Memory B cell (primary cell): ENCODE data around the gene GOLPH3.
A peak's percentile ranks its signal among the peaks of the same experiment; 100 is the strongest.
"Not testable (repeated sequence)": the region's sequence is repeated elsewhere in the genome, so short reads cannot be mapped to it uniquely, and the experiment has no call there.

Experiments
- ATAC-seq: fragments of 150-1000 bp; cut with Tn5 transposase; 2 replicates; pipeline ENCODE4 v1.10.0; 2021; ENCODE audit warnings: low read depth, mild to moderate bottlenecking, moderate library complexity
- DNase-seq, 2 donors: peaks; one replicate each; pipeline ENCODE4 v3.0.0; 2022; ENCODE audit warnings: low spot score in 2 of 2
- H3K27ac Mint-ChIP-seq: one replicate; pipeline ENCODE4 v1.8.0; 2022; ENCODE audit warnings: mild to moderate bottlenecking, moderate library complexity, mixed read lengths
- H3K27me3 Mint-ChIP-seq: one replicate; pipeline ENCODE4 v1.8.0; 2022; ENCODE audit warnings: mixed read lengths
- H3K36me3 Mint-ChIP-seq: one replicate; pipeline ENCODE4 v1.8.0; 2022; ENCODE audit warnings: mild to moderate bottlenecking, mixed read lengths
- H3K4me1 Mint-ChIP-seq: one replicate; pipeline ENCODE4 v1.8.0; 2022; ENCODE audit warnings: mixed read lengths
- H3K4me3 Mint-ChIP-seq: one replicate; pipeline ENCODE4 v1.8.0; 2022; ENCODE audit warnings: mild to moderate bottlenecking, moderate library complexity, mixed read lengths
- H3K9me3 Mint-ChIP-seq: one replicate; pipeline ENCODE4 v1.8.0; 2022; ENCODE audit warnings: mixed read lengths

GOLPH3 gene

GRCh38 chr5:32174011-32174870 lies at the start of gene GOLPH3:
Gene GOLPH3, minus strand, starts transcription at chr5:32174319. Its CDS starts 285 bp downstream, at chr5:32174034.
- no peaks in the 10 kb centered on the region for H3K9me3 Mint-ChIP-seq
- no peaks in the 10 kb centered on the region for H3K27me3 Mint-ChIP-seq
- H3K4me1 Mint-ChIP-seq = peaks cover 20% of the 10 kb centered on the region
- peak; percentile 80 to 88 for DNase-seq
- H3K27ac Mint-ChIP-seq = peak within 1 kb of the TSS; percentile 96
- peaks cover 6% of the 10 kb centered on the region for H3K36me3 Mint-ChIP-seq
- peak within 1 kb of the TSS; percentile 98 for H3K4me3 Mint-ChIP-seq
- peak; percentile 90 for ATAC-seq

GRCh38 chr5:32222723-32223470 lies 48.8 kb upstream of the GOLPH3 start:
- Mint-ChIP-seq H3K9me3 (peaks cover 1% of the 10 kb centered on the region), H3K27ac (no peak overlapping the region), H3K27me3 (no peaks in the 10 kb centered on the region), H3K4me1 (no peaks in the 10 kb centered on the region), H3K36me3 (peaks cover 6% of the 10 kb centered on the region), H3K4me3 (no peak overlapping the region)
- DNase-seq = no peak
- no peak for ATAC-seq

GRCh38 chr5:32217886-32218396 lies 43.8 kb upstream of the GOLPH3 start:
- Mint-ChIP-seq H3K9me3 (no peaks in the 10 kb centered on the region), H3K4me3 (no peak overlapping the region), H3K4me1 (peaks cover 4% of the 10 kb centered on the region), H3K27me3 (no peaks in the 10 kb centered on the region), H3K27ac (no peak overlapping the region), H3K36me3 (no peaks in the 10 kb centered on the region)
- no peak for ATAC-seq
- no peak for DNase-seq

GRCh38 chr5:32214344-32214743 lies 40.2 kb upstream of the GOLPH3 start:
- H3K27me3 Mint-ChIP-seq, ATAC-seq, H3K9me3 Mint-ChIP-seq, H3K27ac Mint-ChIP-seq, DNase-seq, H3K4me3 Mint-ChIP-seq, H3K36me3 Mint-ChIP-seq, H3K4me1 Mint-ChIP-seq: not testable (repeated sequence)

GRCh38 chr5:32210151-32210550 lies 36.0 kb upstream of the GOLPH3 start:
- peak overlapping the region; percentile 14 for H3K4me3 Mint-ChIP-seq
- no peaks in the 10 kb centered on the region for H3K36me3 Mint-ChIP-seq
- H3K4me1 Mint-ChIP-seq = peaks cover 13% of the 10 kb centered on the region
- H3K9me3 Mint-ChIP-seq = no peaks in the 10 kb centered on the region
- ATAC-seq (no peak), DNase-seq (no peak)
- H3K27ac Mint-ChIP-seq = peak overlapping the region; percentile 64
- no peaks in the 10 kb centered on the region for H3K27me3 Mint-ChIP-seq

GRCh38 chr5:32208837-32209236 lies 34.7 kb upstream of the GOLPH3 start:
- H3K27ac Mint-ChIP-seq, H3K36me3 Mint-ChIP-seq, H3K27me3 Mint-ChIP-seq, H3K4me1 Mint-ChIP-seq, H3K9me3 Mint-ChIP-seq, DNase-seq, H3K4me3 Mint-ChIP-seq, ATAC-seq: not testable (repeated sequence)

GRCh38 chr5:32207355-32207634 lies 33.2 kb upstream of the GOLPH3 start:
- ATAC-seq = no peak
- Mint-ChIP-seq H3K27me3 (peaks cover 5% of the 10 kb centered on the region), H3K9me3 (no peaks in the 10 kb centered on the region), H3K36me3 (no peaks in the 10 kb centered on the region), H3K27ac (peak overlapping the region; percentile 70), H3K4me1 (peaks cover 9% of the 10 kb centered on the region), H3K4me3 (no peak overlapping the region)
- DNase-seq = no peak

- Mint-ChIP-seq H3K36me3 (no peaks in the 10 kb centered on the region), H3K27me3 (peaks cover 5% of the 10 kb centered on the region), H3K27ac (peak overlapping the region; percentile 70), H3K4me1 (peaks cover 9% of the 10 kb centered on the region), H3K9me3 (no peaks in the 10 kb centered on the region), H3K4me3 (no peak overlapping the region)
- no peak for ATAC-seq
- DNase-seq = no peak
Measured at GRCh38 chr5:32206509-32207354, 32.6 kb upstream of the GOLPH3 start.

GRCh38 chr5:32206053-32206452 lies 31.9 kb upstream of the GOLPH3 start:
- no peak for ATAC-seq
- H3K36me3 Mint-ChIP-seq = no peaks in the 10 kb centered on the region
- no peak overlapping the region for H3K4me3 Mint-ChIP-seq
- DNase-seq = no peak
- peaks cover 9% of the 10 kb centered on the region for H3K4me1 Mint-ChIP-seq
- no peak overlapping the region for H3K27ac Mint-ChIP-seq
- no peaks in the 10 kb centered on the region for H3K9me3 Mint-ChIP-seq
- peaks cover 5% of the 10 kb centered on the region for H3K27me3 Mint-ChIP-seq

GRCh38 chr5:32202394-32202793 lies 28.3 kb upstream of the GOLPH3 start:
- DNase-seq (no peak), ATAC-seq (no peak)
- H3K9me3 Mint-ChIP-seq = no peaks in the 10 kb centered on the region
- H3K27me3 Mint-ChIP-seq = peaks cover 7% of the 10 kb centered on the region
- peaks cover 4% of the 10 kb centered on the region for H3K4me1 Mint-ChIP-seq
- no peak overlapping the region for H3K27ac Mint-ChIP-seq
- no peak overlapping the region for H3K4me3 Mint-ChIP-seq
- H3K36me3 Mint-ChIP-seq = peaks cover 1% of the 10 kb centered on the region

GRCh38 chr5:32201122-32201753 lies 27.1 kb upstream of the GOLPH3 start:
- DNase-seq (no peak), ATAC-seq (no peak)
- Mint-ChIP-seq H3K9me3 (no peaks in the 10 kb centered on the region), H3K4me1 (no peaks in the 10 kb centered on the region), H3K27ac (no peak overlapping the region), H3K36me3 (peaks cover 1% of the 10 kb centered on the region), H3K27me3 (peaks cover 8% of the 10 kb centered on the region), H3K4me3 (no peak overlapping the region)

- Mint-ChIP-seq H3K4me3 (no peak overlapping the region), H3K27me3 (peaks cover 5% of the 10 kb centered on the region), H3K27ac (no peak overlapping the region), H3K9me3 (no peaks in the 10 kb centered on the region), H3K36me3 (peaks cover 1% of the 10 kb centered on the region), H3K4me1 (peaks cover 10% of the 10 kb centered on the region)
- ATAC-seq (no peak), DNase-seq (no peak)
Measured at GRCh38 chr5:32197032-32197431, 22.9 kb upstream of the GOLPH3 start.

GRCh38 chr5:32195265-32195664 lies 21.1 kb upstream of the GOLPH3 start:
- Mint-ChIP-seq H3K4me3 (no peak overlapping the region), H3K9me3 (no peaks in the 10 kb centered on the region), H3K4me1 (peaks cover 10% of the 10 kb centered on the region), H3K27ac (no peak overlapping the region), H3K36me3 (peaks cover under 1% of the 10 kb centered on the region), H3K27me3 (peaks cover 5% of the 10 kb centered on the region)
- ATAC-seq (no peak), DNase-seq (no peak)
